HepG2 (cell line): ENCODE measurements around the gene MOK. TPM values are rescaled to one million over a fixed set of nuclear protein-coding genes. Genes with fewer than 3 reads are reported as not detected.

ENCODE experiments used
- CBX5 ChIP-seq: sonication (generic); formaldehyde crosslinking; IDR thresholded peaks from 2 replicates; pipeline ENCODE4 v1.4.0; 2020; ENCODE audit warnings: missing genetic modification reagents, borderline replicate concordance
- CHD4 ChIP-seq: fragments of 200-600 bp; sonication (generic); IDR thresholded peaks from 2 replicates; pipeline ENCODE4 v1.7.0; 2017; ENCODE audit warnings: mild to moderate bottlenecking, low read length, borderline replicate concordance
- GFI1 ChIP-seq: sonication (generic); formaldehyde crosslinking; IDR thresholded peaks from 2 replicates; pipeline ENCODE4 v1.5.0; 2020; ENCODE audit warnings: missing genetic modification reagents, mild to moderate bottlenecking, borderline replicate concordance
- HOXA9 ChIP-seq: sonication (generic); formaldehyde crosslinking; IDR thresholded peaks from 2 replicates; pipeline ENCODE4 v1.8.1; 2022; ENCODE audit warnings: missing genetic modification reagents, mild to moderate bottlenecking, moderate library complexity, borderline replicate concordance
- KAT2B ChIP-seq: fragments of 150-350 bp; IDR thresholded peaks from 2 replicates; pipeline ENCODE4 v1.6.1; 2014; ENCODE audit warnings: low read depth, low read length, borderline replicate concordance
- KMT2B ChIP-seq: IDR thresholded peaks from 2 replicates; pipeline ENCODE4 v1.6.1; 2016; ENCODE audit warnings: missing genetic modification reagents, missing compliant biosample characterization
- MTA3 ChIP-seq: sonication (generic); formaldehyde crosslinking; IDR thresholded peaks from 2 replicates; pipeline ENCODE4 v1.4.0; 2020; ENCODE audit warnings: missing genetic modification reagents
- MTF1 ChIP-seq: sonication (generic); formaldehyde crosslinking; IDR thresholded peaks from 2 replicates; pipeline ENCODE4 v1.5.0; 2020; ENCODE audit warnings: missing genetic modification reagents
- NFE2 ChIP-seq: sonication (generic); formaldehyde crosslinking; IDR thresholded peaks from 2 replicates; pipeline ENCODE4 v1.4.0; 2020; ENCODE audit warnings: missing genetic modification reagents
- RXRB ChIP-seq: IDR thresholded peaks from 2 replicates; pipeline ENCODE4 v1.6.1; 2016; ENCODE audit warnings: borderline replicate concordance, missing genetic modification reagents, missing compliant biosample characterization
- SALL2 ChIP-seq: sonication (generic); formaldehyde crosslinking; IDR thresholded peaks from 2 replicates; pipeline ENCODE4 v1.8.1; 2023; ENCODE audit warnings: mild to moderate bottlenecking, missing genetic modification reagents, inconsistent platforms
- SNAPC2 ChIP-seq: sonication (generic); formaldehyde crosslinking; IDR thresholded peaks from 2 replicates; pipeline ENCODE4 v1.8.1; 2022; ENCODE audit warnings: mild to moderate bottlenecking, missing genetic modification reagents
- TOPORS ChIP-seq: sonication (generic); formaldehyde crosslinking; IDR thresholded peaks from 2 replicates; pipeline ENCODE4 v1.8.0; 2023; ENCODE audit warnings: mild to moderate bottlenecking, missing genetic modification reagents
- XBP1 ChIP-seq: sonication (generic); formaldehyde crosslinking; IDR thresholded peaks from 2 replicates; pipeline ENCODE4 v1.5.0; 2020; ENCODE audit warnings: missing genetic modification reagents
- YY1 ChIP-seq: IDR thresholded peaks from 2 replicates; pipeline ENCODE4 v1.6.1; 2011; ENCODE audit warnings: low read length, low read depth, moderate library complexity, mild to moderate bottlenecking; ENCODE audit not compliant: insufficient read depth, insufficient replicate concordance
- ZNF543 ChIP-seq: sonication (generic); formaldehyde crosslinking; IDR thresholded peaks from 2 replicates; pipeline ENCODE4 v1.4.0; 2020; ENCODE audit warnings: mild to moderate bottlenecking, missing genetic modification reagents
- ZNF619 ChIP-seq: sonication (generic); formaldehyde crosslinking; IDR thresholded peaks from 2 replicates; pipeline ENCODE4 v1.4.0; 2020; ENCODE audit warnings: mild to moderate bottlenecking, missing genetic modification reagents
- polyA plus RNA-seq, 8 experiments: library from polyadenylated mRNA; depleted of rRNA in 3 of 8; stranded (reverse) in 7 of 8; unstranded in 1 of 8; fragments of >200 nt; fragmentation: Illumina TruSeq in 4 of 8; extraction: Trizol in 4 of 8; gene quantifications; 2 replicates each; pipeline versions ENCODE4 v1.2.1 to v1.2.3, GENCODE V29; 2011 to 2016; ENCODE audit warnings: low read depth in 4 of 8, missing spikeins in 1 of 8, mixed read lengths in 1 of 8; ENCODE audit not compliant: insufficient read depth in 1 of 8
- total RNA-seq, 5 experiments: library from RNA; depleted of rRNA; stranded (reverse); fragments of >200 nt; fragmentation: Illumina TruSeq; extraction: Trizol; gene quantifications; 2 replicates each; pipeline ENCODE4 v1.2.3, GENCODE V29; 2016; ENCODE audit warnings: low read depth in 1 of 5
- TF ChIP-seq, protein P1 (sequence below): sonication (generic); formaldehyde crosslinking; IDR thresholded peaks from 2 replicates; pipeline ENCODE4 v1.9.0; 2021; ENCODE audit warnings: mild to moderate bottlenecking, missing genetic modification reagents
- TF ChIP-seq, protein P2 (sequence below): sonication (generic); formaldehyde crosslinking; IDR thresholded peaks from 2 replicates; pipeline ENCODE4 v1.8.0; 2022; ENCODE audit warnings: missing genetic modification reagents, mild to moderate bottlenecking, inconsistent platforms, borderline replicate concordance
- TF ChIP-seq, protein P3 (sequence below): sonication (generic); formaldehyde crosslinking; IDR thresholded peaks from 2 replicates; pipeline ENCODE4 v1.5.1; 2020; ENCODE audit warnings: missing genetic modification reagents, mild to moderate bottlenecking, borderline replicate concordance
- TF ChIP-seq, protein P4 (sequence below): sonication (generic); formaldehyde crosslinking; IDR thresholded peaks from 2 replicates; pipeline ENCODE4 v1.5.0; 2020; ENCODE audit warnings: missing genetic modification reagents

MOK gene
- total and polyA plus RNA-seq, 2 of the 13 experiments (the other 11 are each of a cell fraction or from before 2014, with no cell fraction given), result 15.3 to 16.9 TPM

DNA sequence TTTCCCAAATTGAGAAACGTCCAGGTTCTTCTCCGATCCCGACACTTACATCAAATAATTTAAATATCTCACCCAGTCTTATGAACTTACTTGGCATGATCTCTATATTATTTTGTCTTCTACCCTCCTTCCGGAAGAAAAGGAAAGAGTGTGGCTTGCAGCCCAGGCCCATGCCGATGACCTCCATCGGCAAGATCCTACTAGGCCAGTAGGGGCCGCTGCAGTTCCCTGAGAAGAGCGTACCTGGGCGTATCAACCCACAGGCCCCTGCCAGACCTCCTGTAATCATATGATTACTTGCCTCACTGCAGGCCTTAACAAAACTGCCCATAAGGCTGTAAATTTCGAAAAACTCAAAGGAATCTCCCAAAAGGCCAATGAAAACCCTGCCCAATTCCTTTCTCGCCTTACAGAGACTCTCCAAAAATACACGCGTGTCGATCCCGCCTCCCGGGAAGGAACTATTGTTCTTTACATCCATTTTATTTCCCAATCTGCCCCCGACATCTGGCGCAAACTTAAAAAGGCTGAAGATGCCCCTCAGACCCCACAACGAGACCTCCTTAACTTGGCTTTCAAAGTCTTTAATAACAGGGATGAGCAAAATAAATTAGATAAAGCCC is 69.6 kb downstream of the MOK start (continued):
- TF ChIP-seq MTA3 (CRISPR knock-in tag) (no peak), ZNF543 (CRISPR knock-in tag) (no peak), SNAPC2 (no peak), CHD4 (no peak), XBP1 (CRISPR knock-in tag) (no peak), KMT2B (CRISPR knock-in tag) (0 out of 2 replicates have a peak, but pooled peaks have one; percentile 43), SALL2 (no peak), CBX5 (no peak), HOXA9 (CRISPR knock-in tag) (no peak), TOPORS (CRISPR knock-in tag) (no peak), RXRB (CRISPR knock-in tag) (peak; percentile 55; the same call in 1 of the 2 replicates), YY1 (peak; percentile 44), ZNF619 (CRISPR knock-in tag) (no peak), GFI1 (CRISPR knock-in tag) (no peak), NFE2 (CRISPR knock-in tag) (no peak), KAT2B (no peak), MTF1 (CRISPR knock-in tag) (no peak)
- TF ChIP-seq, protein P1, sequence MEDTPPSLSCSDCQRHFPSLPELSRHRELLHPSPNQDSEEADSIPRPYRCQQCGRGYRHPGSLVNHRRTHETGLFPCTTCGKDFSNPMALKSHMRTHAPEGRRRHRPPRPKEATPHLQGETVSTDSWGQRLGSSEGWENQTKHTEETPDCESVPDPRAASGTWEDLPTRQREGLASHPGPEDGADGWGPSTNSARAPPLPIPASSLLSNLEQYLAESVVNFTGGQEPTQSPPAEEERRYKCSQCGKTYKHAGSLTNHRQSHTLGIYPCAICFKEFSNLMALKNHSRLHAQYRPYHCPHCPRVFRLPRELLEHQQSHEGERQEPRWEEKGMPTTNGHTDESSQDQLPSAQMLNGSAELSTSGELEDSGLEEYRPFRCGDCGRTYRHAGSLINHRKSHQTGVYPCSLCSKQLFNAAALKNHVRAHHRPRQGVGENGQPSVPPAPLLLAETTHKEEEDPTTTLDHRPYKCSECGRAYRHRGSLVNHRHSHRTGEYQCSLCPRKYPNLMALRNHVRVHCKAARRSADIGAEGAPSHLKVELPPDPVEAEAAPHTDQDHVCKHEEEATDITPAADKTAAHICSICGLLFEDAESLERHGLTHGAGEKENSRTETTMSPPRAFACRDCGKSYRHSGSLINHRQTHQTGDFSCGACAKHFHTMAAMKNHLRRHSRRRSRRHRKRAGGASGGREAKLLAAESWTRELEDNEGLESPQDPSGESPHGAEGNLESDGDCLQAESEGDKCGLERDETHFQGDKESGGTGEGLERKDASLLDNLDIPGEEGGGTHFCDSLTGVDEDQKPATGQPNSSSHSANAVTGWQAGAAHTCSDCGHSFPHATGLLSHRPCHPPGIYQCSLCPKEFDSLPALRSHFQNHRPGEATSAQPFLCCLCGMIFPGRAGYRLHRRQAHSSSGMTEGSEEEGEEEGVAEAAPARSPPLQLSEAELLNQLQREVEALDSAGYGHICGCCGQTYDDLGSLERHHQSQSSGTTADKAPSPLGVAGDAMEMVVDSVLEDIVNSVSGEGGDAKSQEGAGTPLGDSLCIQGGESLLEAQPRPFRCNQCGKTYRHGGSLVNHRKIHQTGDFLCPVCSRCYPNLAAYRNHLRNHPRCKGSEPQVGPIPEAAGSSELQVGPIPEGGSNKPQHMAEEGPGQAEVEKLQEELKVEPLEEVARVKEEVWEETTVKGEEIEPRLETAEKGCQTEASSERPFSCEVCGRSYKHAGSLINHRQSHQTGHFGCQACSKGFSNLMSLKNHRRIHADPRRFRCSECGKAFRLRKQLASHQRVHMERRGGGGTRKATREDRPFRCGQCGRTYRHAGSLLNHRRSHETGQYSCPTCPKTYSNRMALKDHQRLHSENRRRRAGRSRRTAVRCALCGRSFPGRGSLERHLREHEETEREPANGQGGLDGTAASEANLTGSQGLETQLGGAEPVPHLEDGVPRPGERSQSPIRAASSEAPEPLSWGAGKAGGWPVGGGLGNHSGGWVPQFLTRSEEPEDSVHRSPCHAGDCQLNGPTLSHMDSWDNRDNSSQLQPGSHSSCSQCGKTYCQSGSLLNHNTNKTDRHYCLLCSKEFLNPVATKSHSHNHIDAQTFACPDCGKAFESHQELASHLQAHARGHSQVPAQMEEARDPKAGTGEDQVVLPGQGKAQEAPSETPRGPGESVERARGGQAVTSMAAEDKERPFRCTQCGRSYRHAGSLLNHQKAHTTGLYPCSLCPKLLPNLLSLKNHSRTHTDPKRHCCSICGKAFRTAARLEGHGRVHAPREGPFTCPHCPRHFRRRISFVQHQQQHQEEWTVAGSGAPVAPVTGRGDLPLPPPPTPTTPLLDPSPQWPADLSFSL, result no peak
- TF ChIP-seq, protein P2, sequence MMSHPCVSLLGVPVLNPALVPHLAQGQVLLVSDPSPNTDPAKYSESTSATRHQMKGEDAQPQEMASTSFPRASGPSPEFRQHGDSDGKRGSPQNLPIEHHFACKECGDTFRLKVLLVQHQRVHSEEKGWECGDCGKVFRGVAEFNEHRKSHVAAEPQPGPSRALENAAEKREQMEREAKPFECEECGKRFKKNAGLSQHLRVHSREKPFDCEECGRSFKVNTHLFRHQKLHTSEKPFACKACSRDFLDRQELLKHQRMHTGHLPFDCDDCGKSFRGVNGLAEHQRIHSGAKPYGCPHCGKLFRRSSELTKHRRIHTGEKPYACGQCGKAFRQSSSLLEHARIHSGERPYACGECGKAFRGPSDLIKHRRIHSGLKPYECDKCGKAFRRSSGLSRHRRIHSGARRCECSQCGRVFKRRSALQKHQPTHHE (CRISPR knock-in tag), result no peak
- TF ChIP-seq, protein P3, sequence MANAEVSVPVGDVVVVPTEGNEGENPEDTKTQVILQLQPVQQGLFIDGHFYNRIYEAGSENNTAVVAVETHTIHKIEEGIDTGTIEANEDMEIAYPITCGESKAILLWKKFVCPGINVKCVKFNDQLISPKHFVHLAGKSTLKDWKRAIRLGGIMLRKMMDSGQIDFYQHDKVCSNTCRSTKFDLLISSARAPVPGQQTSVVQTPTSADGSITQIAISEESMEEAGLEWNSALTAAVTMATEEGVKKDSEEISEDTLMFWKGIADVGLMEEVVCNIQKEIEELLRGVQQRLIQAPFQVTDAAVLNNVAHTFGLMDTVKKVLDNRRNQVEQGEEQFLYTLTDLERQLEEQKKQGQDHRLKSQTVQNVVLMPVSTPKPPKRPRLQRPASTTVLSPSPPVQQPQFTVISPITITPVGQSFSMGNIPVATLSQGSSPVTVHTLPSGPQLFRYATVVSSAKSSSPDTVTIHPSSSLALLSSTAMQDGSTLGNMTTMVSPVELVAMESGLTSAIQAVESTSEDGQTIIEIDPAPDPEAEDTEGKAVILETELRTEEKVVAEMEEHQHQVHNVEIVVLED, result no peak
- TF ChIP-seq, protein P4, sequence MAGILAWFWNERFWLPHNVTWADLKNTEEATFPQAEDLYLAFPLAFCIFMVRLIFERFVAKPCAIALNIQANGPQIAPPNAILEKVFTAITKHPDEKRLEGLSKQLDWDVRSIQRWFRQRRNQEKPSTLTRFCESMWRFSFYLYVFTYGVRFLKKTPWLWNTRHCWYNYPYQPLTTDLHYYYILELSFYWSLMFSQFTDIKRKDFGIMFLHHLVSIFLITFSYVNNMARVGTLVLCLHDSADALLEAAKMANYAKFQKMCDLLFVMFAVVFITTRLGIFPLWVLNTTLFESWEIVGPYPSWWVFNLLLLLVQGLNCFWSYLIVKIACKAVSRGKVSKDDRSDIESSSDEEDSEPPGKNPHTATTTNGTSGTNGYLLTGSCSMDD (CRISPR knock-in tag), result no peak
